Tibial nerve (tissue), 3 donors: ENCODE results near the gene PTPRU.

Source experiments
- CTCF ChIP-seq, 5 experiments: fragments of 200-600 bp in 3 of 5; fragments of 450-650 bp in 2 of 5; sonication (generic) in 3 of 5; IDR thresholded peaks; one replicate each; pipeline ENCODE4 v1.5.1; 2016 to 2019; ENCODE audit warnings: antibody characterized with exemption in 5 of 5, mild to moderate bottlenecking in 3 of 5, moderate library complexity in 2 of 5
- POLR2A ChIP-seq, 2 donors: fragments of 450-650 bp; IDR thresholded peaks; one replicate each; pipeline ENCODE4 v1.6.1; 2017; ENCODE audit warnings: antibody characterized with exemption in 2 of 2, mild to moderate bottlenecking in 2 of 2, moderate library complexity in 2 of 2

GRCh38 chr1:29330856-29331255, 94.5 kb downstream of the PTPRU start:
- TF ChIP-seq CTCF (IDR thresholded peaks at IDR 0.05): no peak
- no peak for TF ChIP-seq POLR2A (IDR thresholded peaks at IDR 0.05)
